ENCODE data around the gene RFX2.
A peak's percentile ranks its signal among the peaks of the same experiment; 100 is the strongest.

DNA sequence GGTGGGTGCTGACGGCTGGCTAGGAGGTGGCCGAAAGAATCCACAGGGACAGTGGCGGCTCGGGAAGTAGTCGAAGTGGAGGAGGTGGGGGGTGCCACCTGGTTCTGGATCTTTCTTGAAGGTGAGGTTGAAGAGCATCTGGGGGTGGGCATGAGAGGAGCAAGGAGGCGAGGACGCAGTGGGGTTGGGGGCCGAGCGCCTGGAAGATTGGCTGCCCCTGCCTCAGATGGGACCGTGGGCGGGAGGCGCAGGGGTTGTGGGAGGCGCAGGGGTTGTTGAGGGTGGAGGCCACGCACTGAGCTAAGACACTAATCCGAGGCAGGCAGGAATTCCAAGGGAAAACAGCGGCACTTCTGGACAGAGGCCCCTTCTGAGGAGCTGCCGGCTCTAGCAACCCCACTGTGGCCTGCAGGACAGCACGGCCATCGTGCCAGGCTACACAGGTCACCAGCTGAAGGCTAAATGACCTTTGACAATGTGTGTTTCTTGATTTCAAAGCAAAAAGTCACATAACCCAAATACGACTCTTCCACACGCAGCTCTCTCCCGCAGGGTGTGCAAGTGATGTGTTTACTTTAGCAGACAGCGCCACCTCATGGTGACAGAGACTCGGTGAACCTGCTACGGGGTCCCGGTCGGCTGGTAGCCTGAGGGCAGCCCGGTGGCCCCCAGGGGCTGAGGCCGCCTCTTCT is 88.3 kb downstream of the RFX2 start:
- TF ChIP-seq ZNF217 (CRISPR knock-in tag; IDR thresholded peaks at IDR 0.05): no peak
- no peak for TF ChIP-seq L3MBTL2 (IDR thresholded peaks at IDR 0.05)
- no peak for TF ChIP-seq ZNF77 (CRISPR knock-in tag; IDR thresholded peaks at IDR 0.05)
- TF ChIP-seq ZNF561 (CRISPR knock-in tag; conservative IDR thresholded peaks at IDR 0.05): no peak
- no peak for TF ChIP-seq ETV6 (IDR thresholded peaks at IDR 0.05; ENCODE audit: borderline replicate concordance in 1 of 2, low read depth in 2 of 2, low read length in 1 of 2)
- TF ChIP-seq ETV6 (CRISPR knock-in tag; IDR thresholded peaks at IDR 0.05; ENCODE audit: borderline replicate concordance): no peak
- TF ChIP-seq CEBPB (tag; IDR thresholded peaks at IDR 0.05): no peak
- TF ChIP-seq, protein P1, sequence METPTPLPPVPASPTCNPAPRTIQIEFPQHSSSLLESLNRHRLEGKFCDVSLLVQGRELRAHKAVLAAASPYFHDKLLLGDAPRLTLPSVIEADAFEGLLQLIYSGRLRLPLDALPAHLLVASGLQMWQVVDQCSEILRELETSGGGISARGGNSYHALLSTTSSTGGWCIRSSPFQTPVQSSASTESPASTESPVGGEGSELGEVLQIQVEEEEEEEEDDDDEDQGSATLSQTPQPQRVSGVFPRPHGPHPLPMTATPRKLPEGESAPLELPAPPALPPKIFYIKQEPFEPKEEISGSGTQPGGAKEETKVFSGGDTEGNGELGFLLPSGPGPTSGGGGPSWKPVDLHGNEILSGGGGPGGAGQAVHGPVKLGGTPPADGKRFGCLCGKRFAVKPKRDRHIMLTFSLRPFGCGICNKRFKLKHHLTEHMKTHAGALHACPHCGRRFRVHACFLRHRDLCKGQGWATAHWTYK (CRISPR knock-in tag; IDR thresholded peaks at IDR 0.05): no peak
- no peak for TF ChIP-seq MCM7 (IDR thresholded peaks at IDR 0.05)
- TF ChIP-seq MAFG (tag; conservative IDR thresholded peaks at IDR 0.05): no peak
- TF ChIP-seq, protein P2, sequence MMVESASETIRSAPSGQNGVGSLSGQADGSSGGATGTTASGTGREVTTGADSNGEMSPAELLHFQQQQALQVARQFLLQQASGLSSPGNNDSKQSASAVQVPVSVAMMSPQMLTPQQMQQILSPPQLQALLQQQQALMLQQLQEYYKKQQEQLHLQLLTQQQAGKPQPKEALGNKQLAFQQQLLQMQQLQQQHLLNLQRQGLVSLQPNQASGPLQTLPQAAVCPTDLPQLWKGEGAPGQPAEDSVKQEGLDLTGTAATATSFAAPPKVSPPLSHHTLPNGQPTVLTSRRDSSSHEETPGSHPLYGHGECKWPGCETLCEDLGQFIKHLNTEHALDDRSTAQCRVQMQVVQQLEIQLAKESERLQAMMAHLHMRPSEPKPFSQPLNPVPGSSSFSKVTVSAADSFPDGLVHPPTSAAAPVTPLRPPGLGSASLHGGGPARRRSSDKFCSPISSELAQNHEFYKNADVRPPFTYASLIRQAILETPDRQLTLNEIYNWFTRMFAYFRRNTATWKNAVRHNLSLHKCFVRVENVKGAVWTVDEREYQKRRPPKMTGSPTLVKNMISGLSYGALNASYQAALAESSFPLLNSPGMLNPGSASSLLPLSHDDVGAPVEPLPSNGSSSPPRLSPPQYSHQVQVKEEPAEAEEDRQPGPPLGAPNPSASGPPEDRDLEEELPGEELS (CRISPR knock-in tag; IDR thresholded peaks at IDR 0.05; ENCODE audit: borderline replicate concordance): no peak
- no peak for TF ChIP-seq ZFP36 (IDR thresholded peaks at IDR 0.05; ENCODE audit: low read depth, low read length, partially characterized antibody)
- no peak for TF ChIP-seq GABPA (tag; conservative IDR thresholded peaks at IDR 0.05; ENCODE audit: low read depth)
- TF ChIP-seq, protein P3, sequence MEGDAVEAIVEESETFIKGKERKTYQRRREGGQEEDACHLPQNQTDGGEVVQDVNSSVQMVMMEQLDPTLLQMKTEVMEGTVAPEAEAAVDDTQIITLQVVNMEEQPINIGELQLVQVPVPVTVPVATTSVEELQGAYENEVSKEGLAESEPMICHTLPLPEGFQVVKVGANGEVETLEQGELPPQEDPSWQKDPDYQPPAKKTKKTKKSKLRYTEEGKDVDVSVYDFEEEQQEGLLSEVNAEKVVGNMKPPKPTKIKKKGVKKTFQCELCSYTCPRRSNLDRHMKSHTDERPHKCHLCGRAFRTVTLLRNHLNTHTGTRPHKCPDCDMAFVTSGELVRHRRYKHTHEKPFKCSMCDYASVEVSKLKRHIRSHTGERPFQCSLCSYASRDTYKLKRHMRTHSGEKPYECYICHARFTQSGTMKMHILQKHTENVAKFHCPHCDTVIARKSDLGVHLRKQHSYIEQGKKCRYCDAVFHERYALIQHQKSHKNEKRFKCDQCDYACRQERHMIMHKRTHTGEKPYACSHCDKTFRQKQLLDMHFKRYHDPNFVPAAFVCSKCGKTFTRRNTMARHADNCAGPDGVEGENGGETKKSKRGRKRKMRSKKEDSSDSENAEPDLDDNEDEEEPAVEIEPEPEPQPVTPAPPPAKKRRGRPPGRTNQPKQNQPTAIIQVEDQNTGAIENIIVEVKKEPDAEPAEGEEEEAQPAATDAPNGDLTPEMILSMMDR (IDR thresholded peaks at IDR 0.05 in 2 of 3, conservative IDR thresholded peaks at IDR 0.05 in 1 of 3; ENCODE audit: insufficient read depth in 2 of 3, low read depth in 1 of 3, low read length in 3 of 3): peak; percentile 89 to 94 (median 91)
